DND-41 (cell line): ENCODE results near the gene AKNA.

Experiments
- ATAC-seq: fragments of 200-7000 bp; cut with Tn5 transposase; 3 replicates; pipeline ENCODE4 v1.9.1; 2021; ENCODE audit warnings: low read depth; ENCODE audit not compliant: insufficient read depth
- DNase-seq: peaks from one replicate; pipeline ENCODE4 v3.0.0-alpha.2; 2020
- H2AFZ ChIP-seq: 2 replicates; pipeline ENCODE4 v1.6.0; 2012; ENCODE audit warnings: low read depth, low read length
- H3K27ac ChIP-seq: 2 replicates; pipeline ENCODE4 v1.5.1; 2012; ENCODE audit warnings: low read length, inconsistent platforms
- H3K27me3 ChIP-seq: fragments of 200-600 bp; sonication (generic); 2 replicates; pipeline ENCODE4 v1.6.0; 2012; ENCODE audit warnings: low read length, mild to moderate bottlenecking, inconsistent platforms; ENCODE audit not compliant: insufficient read depth, poor library complexity
- H3K36me3 ChIP-seq: 2 replicates; pipeline ENCODE4 v1.5.1; 2012; ENCODE audit warnings: low read length, inconsistent platforms; ENCODE audit not compliant: insufficient read depth
- H3K4me1 ChIP-seq: 2 replicates; pipeline ENCODE4 v1.5.1; 2012; ENCODE audit warnings: mild to moderate bottlenecking, low read length; ENCODE audit not compliant: insufficient read depth
- H3K4me2 ChIP-seq: 2 replicates; pipeline ENCODE4 v1.6.0; 2012; ENCODE audit warnings: mild to moderate bottlenecking, moderate library complexity, low read length, inconsistent platforms; ENCODE audit not compliant: insufficient read depth
- H3K4me3 ChIP-seq, 2 experiments: fragments of 200-600 bp in 1 of 2; shearing (Covaris generic) in 1 of 2; 2 replicates each; pipeline ENCODE4 v1.5.1; 2012 to 2016; ENCODE audit warnings: inconsistent platforms in 2 of 2, low read length in 2 of 2, mild to moderate bottlenecking in 2 of 2, low read depth in 1 of 2, moderate library complexity in 1 of 2
- H3K79me2 ChIP-seq: 2 replicates; pipeline ENCODE4 v1.6.0; 2012; ENCODE audit warnings: low read length, inconsistent platforms; ENCODE audit not compliant: insufficient read depth
- H3K9ac ChIP-seq: 2 replicates; pipeline ENCODE4 v1.6.0; 2012; ENCODE audit warnings: low read depth, mild to moderate bottlenecking, inconsistent platforms, low read length, moderate library complexity
- H3K9me3 ChIP-seq: 2 replicates; pipeline ENCODE4 v1.5.1; 2012; ENCODE audit warnings: low read length, moderate library complexity, mild to moderate bottlenecking, inconsistent platforms; ENCODE audit not compliant: insufficient read depth, severe bottlenecking
- H4K20me1 ChIP-seq: 2 replicates; pipeline ENCODE4 v1.6.0; 2012; ENCODE audit warnings: low read length; ENCODE audit not compliant: insufficient read depth
- CTCF ChIP-seq: IDR thresholded peaks from 2 replicates; pipeline ENCODE4 v1.5.1; 2012; ENCODE audit warnings: borderline replicate concordance, low read length, moderate library complexity, mild to moderate bottlenecking; ENCODE audit not compliant: poor library complexity, severe bottlenecking; ENCODE audit errors: extremely low read depth
- EZH2 ChIP-seq: IDR thresholded peaks from 3 replicates; pipeline ENCODE4 v1.6.1; 2012; ENCODE audit warnings: borderline replicate concordance, low read depth, mild to moderate bottlenecking, moderate library complexity, low read length, inconsistent platforms; ENCODE audit not compliant: severe bottlenecking

Gene AKNA

GRCh38 chr9:114371343-114371944 lies 16.3 kb downstream of the AKNA start:
- peak; percentile 2 for ATAC-seq
- Histone ChIP-seq H3K36me3 (peaks cover 80% of the 10 kb centered on the region), H3K27ac (peak overlapping the region; percentile 99)

GRCh38 chr9:114370968-114371320 lies 16.8 kb downstream of the AKNA start:
- no peak for ATAC-seq
- no peak overlapping the region for H2AFZ ChIP-seq
- H3K4me1 ChIP-seq: peaks cover 52% of the 10 kb centered on the region
- no peak overlapping the region for H3K4me2 ChIP-seq
- H3K79me2 ChIP-seq: peaks cover 36% of the 10 kb centered on the region
- H3K9me3 ChIP-seq: no peaks in the 10 kb centered on the region
- H3K36me3 ChIP-seq: peaks cover 82% of the 10 kb centered on the region
- H4K20me1 ChIP-seq: peaks cover 3% of the 10 kb centered on the region; the same call in 1 of the 2 replicates
- no peak overlapping the region for H3K9ac ChIP-seq
- DNase-seq: no peak
- no peaks in the 10 kb centered on the region for H3K27me3 ChIP-seq
- H3K27ac ChIP-seq: peak overlapping the region; percentile 99
- no peak overlapping the region for H3K4me3 ChIP-seq
- no peak for TF ChIP-seq EZH2
- no peak for TF ChIP-seq CTCF

More at GRCh38 chr9:114371343-114371944, 16.3 kb downstream of the AKNA start:
- H3K4me1 ChIP-seq: peaks cover 52% of the 10 kb centered on the region
- no peak for TF ChIP-seq EZH2
- no peak for TF ChIP-seq CTCF
- H3K4me3 ChIP-seq: peak overlapping the region in 1 of 2 experiments; percentile 51; a peak in 2 of 4 replicates
- no peak for DNase-seq
- no peaks in the 10 kb centered on the region for H3K27me3 ChIP-seq
- no peaks in the 10 kb centered on the region for H3K9me3 ChIP-seq
- H3K9ac ChIP-seq: peak overlapping the region; percentile 66
- H2AFZ ChIP-seq: no peak overlapping the region
- peaks cover 3% of the 10 kb centered on the region; the same call in 1 of the 2 replicates for H4K20me1 ChIP-seq
- peak overlapping the region; percentile 73 for H3K4me2 ChIP-seq
- peaks cover 39% of the 10 kb centered on the region for H3K79me2 ChIP-seq

GRCh38 chr9:114370251-114370967 lies 17.4 kb downstream of the AKNA start:
- no peak for TF ChIP-seq EZH2
- TF ChIP-seq CTCF: no peak
- Histone ChIP-seq H3K9ac (no peak overlapping the region), H3K4me2 (no peak overlapping the region), H3K4me3 (no peak overlapping the region), H3K27me3 (no peaks in the 10 kb centered on the region), H3K36me3 (peaks cover 83% of the 10 kb centered on the region), H3K4me1 (peaks cover 51% of the 10 kb centered on the region), H3K9me3 (no peaks in the 10 kb centered on the region), H2AFZ (no peak overlapping the region), H3K79me2 (peaks cover 36% of the 10 kb centered on the region), H3K27ac (peak overlapping the region; percentile 99), H4K20me1 (peaks cover 3% of the 10 kb centered on the region; the same call in 1 of the 2 replicates)
- DNase-seq (peak; percentile 31), ATAC-seq (no peak)
